ENCODE measurements around the gene TBX21. TPM values are rescaled to one million over a fixed set of nuclear protein-coding genes. Genes with fewer than 3 reads are reported as not detected.

Gene TBX21
- total and polyA plus RNA-seq, 2 of the 4 experiments (the other 2 are of a cell fraction), result not detected

DNA sequence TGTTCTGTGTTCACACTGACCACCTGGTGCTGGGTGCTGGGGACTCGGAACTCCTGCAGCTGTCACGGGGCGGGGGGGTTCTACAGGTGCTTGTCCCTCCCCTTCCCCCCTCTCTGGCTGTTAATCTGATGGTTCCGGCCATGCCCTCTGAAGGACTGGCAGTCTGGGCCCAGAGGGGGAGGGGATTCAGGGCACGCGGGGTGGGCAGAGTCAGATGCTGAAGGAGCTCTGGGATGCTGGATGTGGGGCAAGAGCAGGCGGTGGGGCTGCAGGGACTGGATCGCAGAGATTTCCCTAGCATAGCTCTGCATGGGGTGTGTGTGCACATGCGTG lies 5.4 kb upstream of the TBX21 start:
- in situ Hi-C loops (cut with MboI; ENCODE audit: low sequenced_read_pairs) (no loop called here), intact Hi-C loops (cut with micrococcal nuclease) (loop anchor here (10.0 kb wide), 1 partner anchor 47 kb away; no protein-coding TSS in a partner anchor), dilution Hi-C loops (cut with HindIII; ENCODE audit: low sequenced_read_pairs, unreplicated experiment) (no loop called here)
- H4K20me1 ChIP-seq (ENCODE audit: insufficient read depth, low read length), result peaks cover 6% of the 10 kb centered on the region
- no peak overlapping the region for H4K5ac ChIP-seq (ENCODE audit: low read depth, low read length)
- no peak overlapping the region for H2BK20ac ChIP-seq (ENCODE audit: low read depth, low read length)
- no peaks in the 10 kb centered on the region for H3K36me3 ChIP-seq (ENCODE audit: control insufficient read depth, insufficient read depth, low read length)
- H4K8ac ChIP-seq (ENCODE audit: low read depth in 2 of 2, low read length in 2 of 2), result no peak overlapping the region
- no peak overlapping the region for H3K56ac ChIP-seq (ENCODE audit: extremely low read depth, insufficient read depth, low read length)
- no peak overlapping the region for H2BK120ac ChIP-seq (ENCODE audit: low read depth, low read length)
- POLR2A ChIA-PET (ENCODE audit: unreplicated experiment), result interaction anchor here (0.6 kb wide), 1 partner anchor 16 kb away, joined by 3 read pairs; no protein-coding TSS in a partner anchor
- no peaks in the 10 kb centered on the region for H3K79me1 ChIP-seq (ENCODE audit: low read depth in 1 of 2, low read length in 2 of 2)
- no peak overlapping the region for H3K27ac ChIP-seq (ENCODE audit: insufficient read depth, low read length)
- WGBS, 2 experiments (ENCODE audit: extremely low coverage in 2 of 2, insufficient read length in 1 of 2), result no CpG with 5 or more reads among the region's 9 CpGs
- H3K9me1 ChIP-seq (ENCODE audit: insufficient read depth, low read length), result no peaks in the 10 kb centered on the region
- H2AFZ ChIP-seq (replicated peaks; ENCODE audit: low read length, poor library complexity), result no peak overlapping the region
- no peak overlapping the region for H3K14ac ChIP-seq (replicated peaks; ENCODE audit: low read depth, low read length)
- H3K9me3 ChIP-seq (ENCODE audit: control insufficient read depth, insufficient read depth, low read length), result no peaks in the 10 kb centered on the region
- no TSS peak for BruUV-seq (replicated peaks)
- no peak for TF ChIP-seq NFE2L2 (IDR thresholded peaks at IDR 0.05; ENCODE audit: low read depth, low read length)
- no peak for TF ChIP-seq CHD1 (IDR thresholded peaks at IDR 0.05; ENCODE audit: low read depth, low read length)
- TF ChIP-seq POLR2A (IDR thresholded peaks at IDR 0.05; ENCODE audit: low read depth, low read length), result no peak
- no peak for TF ChIP-seq MXI1 (IDR thresholded peaks at IDR 0.05; ENCODE audit: borderline replicate concordance, low read depth, low read length)
- H3K27me3 ChIP-seq (ENCODE audit: control insufficient read depth, insufficient read depth, low read length), result peaks cover 90% of the 10 kb centered on the region
- H3K4me2 ChIP-seq (ENCODE audit: low read depth, low read length), result no peak overlapping the region
- CTCF ChIA-PET, result no interaction called here
- H4K91ac ChIP-seq (ENCODE audit: insufficient read depth, low read depth, low read length), result no peak overlapping the region
- no peak overlapping the region for H2AK9ac ChIP-seq (replicated peaks; ENCODE audit: low read depth, low read length, poor library complexity)
- ATAC-seq (ENCODE audit: low read depth) (no peak), DNase-seq (no peak)
- H2AK5ac ChIP-seq (ENCODE audit: low read depth, low read length), result no peak overlapping the region
- no peak overlapping the region for H3K9ac ChIP-seq (ENCODE audit: low read depth, low read length)
- H2BK5ac ChIP-seq (ENCODE audit: low read depth, low read length, poor library complexity, severe bottlenecking), result no peak overlapping the region
- no peak overlapping the region for H2BK15ac ChIP-seq (ENCODE audit: low read depth, low read length)
- H3K18ac ChIP-seq (ENCODE audit: low read depth, low read length), result no peak overlapping the region
- H3K4ac ChIP-seq (ENCODE audit: low read depth, low read length), result no peak overlapping the region
- no peaks in the 10 kb centered on the region for H3K4me1 ChIP-seq (ENCODE audit: control insufficient read depth, insufficient read depth, low read length)
- H3K23ac ChIP-seq (ENCODE audit: low read depth, low read length), result no peak overlapping the region
- H3K4me3 ChIP-seq (ENCODE audit: insufficient read depth, low read depth, low read length), result no peak overlapping the region

Measured in IMR-90 (cell line).